GM12864 (cell line): ENCODE data around the gene IRS2.

Experiments used
- DNase-seq: peaks from one replicate; pipeline ENCODE4 v3.0.0-alpha.2; 2011; ENCODE audit warnings: low read depth
- H3K4me3 ChIP-seq: 2 replicates; pipeline ENCODE4 v1.5.1; 2011; ENCODE audit warnings: mild to moderate bottlenecking, low read depth, low read length, control low read depth
- CTCF ChIP-seq: IDR thresholded peaks from 2 replicates; pipeline ENCODE4 v1.5.1; 2011; ENCODE audit warnings: low read depth, mild to moderate bottlenecking, moderate library complexity, low read length, control low read depth, inconsistent platforms; ENCODE audit errors: missing control alignments

The IRS2 gene

GRCh38 chr13:109804654-109805053 lies 18.3 kb upstream of the IRS2 start:
- no peak for TF ChIP-seq CTCF
- no peak for DNase-seq
- H3K4me3 ChIP-seq: no peak overlapping the region

- no peak for DNase-seq
- H3K4me3 ChIP-seq: no peak overlapping the region
- TF ChIP-seq CTCF: no peak
Observed at GRCh38 chr13:109803825-109804224, 17.4 kb upstream of the IRS2 start.

GRCh38 chr13:109802936-109803335 lies 16.6 kb upstream of the IRS2 start:
- no peak for DNase-seq
- no peak for TF ChIP-seq CTCF
- H3K4me3 ChIP-seq: no peak overlapping the region

GRCh38 chr13:109795011-109795410 lies 8.6 kb upstream of the IRS2 start:
- no peak for DNase-seq
- TF ChIP-seq CTCF: no peak

GRCh38 chr13:109794095-109794494 lies 7.7 kb upstream of the IRS2 start:
- TF ChIP-seq CTCF: no peak
- no peak for DNase-seq
- no peak overlapping the region for H3K4me3 ChIP-seq

More at GRCh38 chr13:109795011-109795410, 8.6 kb upstream of the IRS2 start:
- no peak overlapping the region for H3K4me3 ChIP-seq

GRCh38 chr13:109792416-109793059 lies 6.2 kb upstream of the IRS2 start:
- TF ChIP-seq CTCF: no peak
- H3K4me3 ChIP-seq: no peak overlapping the region
- no peak for DNase-seq

- TF ChIP-seq CTCF: peak; percentile 16
- H3K4me3 ChIP-seq: no peak overlapping the region
- no peak for DNase-seq
Observed at GRCh38 chr13:109790942-109791605, 4.7 kb upstream of the IRS2 start.
